ENCODE data around the gene C12orf50. TPM values are rescaled to one million over a fixed set of nuclear protein-coding genes. Genes with fewer than 3 reads are reported as not detected.

C12orf50 gene
- polyA plus RNA-seq, 1 donor from 2014 or later: 0.30 TPM

- Histone ChIP-seq H3K9me3 (ENCODE audit: low read length) (no peaks in the 10 kb centered on the region), H3K9me2 (ENCODE audit: insufficient read depth, low read length) (no peaks in the 10 kb centered on the region), H3K27ac (ENCODE audit: low read length) (no peak overlapping the region), H3K79me2 (replicated peaks; ENCODE audit: insufficient read depth, low read length) (no peaks in the 10 kb centered on the region), H3K4me3 (ENCODE audit: low read length) (no peak overlapping the region), H3F3A (ENCODE audit: insufficient read depth, low read length, poor library complexity, severe bottlenecking) (no peaks in the 10 kb centered on the region), H3K36me3 (ENCODE audit: insufficient read depth, low read length) (no peaks in the 10 kb centered on the region), H3K4me2 (ENCODE audit: low read length) (no peak overlapping the region), H3K9ac (ENCODE audit: low read length) (no peak overlapping the region), H2AFZ (ENCODE audit: low read depth, low read length) (no peak overlapping the region), H3K27me3 (ENCODE audit: insufficient read depth, low read depth, low read length) (no peaks in the 10 kb centered on the region), H4K20me1 (ENCODE audit: insufficient read depth) (no peaks in the 10 kb centered on the region)
- TF ChIP-seq CTCF (IDR thresholded peaks at IDR 0.05; ENCODE audit: poor library complexity, severe bottlenecking): no peak
- no peak for TF ChIP-seq TAF1 (IDR thresholded peaks at IDR 0.05; ENCODE audit: low read depth)
- no peak for TF ChIP-seq POLR2AphosphoS5 (IDR thresholded peaks at IDR 0.05)
- TF ChIP-seq MXI1 (conservative IDR thresholded peaks at IDR 0.05; ENCODE audit: poor library complexity, severe bottlenecking): no peak
- no peak for TF ChIP-seq RAD21 (conservative IDR thresholded peaks at IDR 0.05)
- TF ChIP-seq REST (IDR thresholded peaks at IDR 0.05; ENCODE audit: borderline replicate concordance): no peak
Measured at GRCh38 chr12:87935216-87935615, 94.0 kb downstream of the C12orf50 start.

- H3K36me3 ChIP-seq (ENCODE audit: insufficient read depth, low read length): no peaks in the 10 kb centered on the region
- H3K4me3 ChIP-seq (ENCODE audit: low read length): no peak overlapping the region
- no peaks in the 10 kb centered on the region for H3K9me2 ChIP-seq (ENCODE audit: insufficient read depth, low read length)
- no peaks in the 10 kb centered on the region for H3K27me3 ChIP-seq (ENCODE audit: insufficient read depth, low read depth, low read length)
- H3K9ac ChIP-seq (ENCODE audit: low read length): no peak overlapping the region
- no peak overlapping the region for H3K27ac ChIP-seq (ENCODE audit: low read length)
- no peaks in the 10 kb centered on the region for H3K9me3 ChIP-seq (ENCODE audit: low read length)
- no peaks in the 10 kb centered on the region for H3K79me2 ChIP-seq (replicated peaks; ENCODE audit: insufficient read depth, low read length)
- no peak overlapping the region for H3K4me2 ChIP-seq (ENCODE audit: low read length)
- TF ChIP-seq POLR2AphosphoS5 (IDR thresholded peaks at IDR 0.05): no peak
- no peak for TF ChIP-seq MXI1 (conservative IDR thresholded peaks at IDR 0.05; ENCODE audit: poor library complexity, severe bottlenecking)
- no peak for TF ChIP-seq REST (IDR thresholded peaks at IDR 0.05; ENCODE audit: borderline replicate concordance)
- no peak for TF ChIP-seq RAD21 (conservative IDR thresholded peaks at IDR 0.05)
- no peak for TF ChIP-seq SMC3 (conservative IDR thresholded peaks at IDR 0.05; ENCODE audit: poor library complexity)
- TF ChIP-seq TAF1 (IDR thresholded peaks at IDR 0.05; ENCODE audit: low read depth): no peak
- no peak for TF ChIP-seq EZH2 (IDR thresholded peaks at IDR 0.05; ENCODE audit: borderline replicate concordance, insufficient read depth, low read length, poor library complexity, severe bottlenecking)
- no peak for TF ChIP-seq EP300 (conservative IDR thresholded peaks at IDR 0.05; ENCODE audit: poor library complexity, severe bottlenecking)
- no peak for TF ChIP-seq CTCF (IDR thresholded peaks at IDR 0.05; ENCODE audit: poor library complexity, severe bottlenecking)
- no peaks in the 10 kb centered on the region for H3F3A ChIP-seq (ENCODE audit: insufficient read depth, low read length, poor library complexity, severe bottlenecking)
- H2AFZ ChIP-seq (ENCODE audit: low read depth, low read length): no peak overlapping the region
- H4K20me1 ChIP-seq (ENCODE audit: insufficient read depth): no peaks in the 10 kb centered on the region
Measured at GRCh38 chr12:87933991-87934390, 95.2 kb downstream of the C12orf50 start.
